ENCODE data around the gene KLHL5.

The KLHL5 gene

DNA sequence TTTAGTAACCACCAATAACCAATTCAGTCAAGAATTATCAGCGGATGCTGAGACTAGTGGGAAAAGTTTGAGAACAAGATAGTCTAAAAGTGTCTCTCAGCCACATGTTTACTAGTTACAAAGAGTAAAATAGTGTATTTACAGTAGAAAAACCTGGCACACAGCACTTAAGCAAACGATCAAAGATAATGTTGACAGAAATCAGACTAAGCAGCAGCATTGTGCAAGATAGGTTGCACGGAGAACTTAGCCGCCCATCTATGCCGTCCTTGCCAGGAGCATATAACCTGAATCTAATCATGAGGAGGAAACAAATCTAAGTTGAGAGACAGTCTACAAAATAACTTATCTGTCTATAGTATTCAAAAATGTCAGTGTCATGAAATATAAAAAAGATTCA lies 35.3 kb downstream of the KLHL5 start:
- Histone ChIP-seq H2AFZ (ENCODE audit: low read depth, low read length, severe bottlenecking) (no peak overlapping the region), H3K27ac (ENCODE audit: low read depth, low read length) (no peak overlapping the region), H3K4me2 (ENCODE audit: low read depth, low read length, poor library complexity, severe bottlenecking) (no peak overlapping the region), H3K9me2 (replicated peaks; ENCODE audit: insufficient read depth, low read length) (no peaks in the 10 kb centered on the region), H3F3A (ENCODE audit: insufficient read depth) (peaks cover 2% of the 10 kb centered on the region; the same call in 1 of the 2 replicates), H3K9me3 (ENCODE audit: insufficient read depth, low read length) (no peaks in the 10 kb centered on the region), H3K79me2 (ENCODE audit: insufficient read depth, low read length) (no peaks in the 10 kb centered on the region), H3K27me3 (ENCODE audit: low read length) (no peaks in the 10 kb centered on the region), H3K4me3 (ENCODE audit: insufficient read depth, low read length, poor library complexity, severe bottlenecking) (no peak overlapping the region), H4K20me1 (ENCODE audit: low read depth, low read length) (no peaks in the 10 kb centered on the region), H3K9ac (ENCODE audit: low read length) (no peak overlapping the region), H3K36me3 (ENCODE audit: low read length) (no peaks in the 10 kb centered on the region)
- TF ChIP-seq EZH2phosphoT487 (conservative IDR thresholded peaks at IDR 0.05; ENCODE audit: low read length) = no peak
- TF ChIP-seq CTCF (IDR thresholded peaks at IDR 0.05; ENCODE audit: insufficient read depth, low read length, poor library complexity, severe bottlenecking) = no peak

- H4K20me1 ChIP-seq (ENCODE audit: low read depth, low read length) = no peaks in the 10 kb centered on the region
- TF ChIP-seq EZH2phosphoT487 (conservative IDR thresholded peaks at IDR 0.05; ENCODE audit: low read length) (no peak), CTCF (IDR thresholded peaks at IDR 0.05; ENCODE audit: insufficient read depth, low read length, poor library complexity, severe bottlenecking) (no peak)
- no peaks in the 10 kb centered on the region for H3K27me3 ChIP-seq (ENCODE audit: low read length)
- no peak overlapping the region for H3K9ac ChIP-seq (ENCODE audit: low read length)
- no peaks in the 10 kb centered on the region for H3K9me3 ChIP-seq (ENCODE audit: insufficient read depth, low read length)
- no peak overlapping the region for H3K4me3 ChIP-seq (ENCODE audit: insufficient read depth, low read length, poor library complexity, severe bottlenecking)
- no peak overlapping the region for H3K4me2 ChIP-seq (ENCODE audit: low read depth, low read length, poor library complexity, severe bottlenecking)
- H3F3A ChIP-seq (ENCODE audit: insufficient read depth) = no peaks in the 10 kb centered on the region; the same call in 1 of the 2 replicates
- 0 out of 2 replicates have a peak, but pooled peaks cover 6% of the 10 kb centered on the region for H3K36me3 ChIP-seq (ENCODE audit: low read length)
- no peak overlapping the region for H3K27ac ChIP-seq (ENCODE audit: low read depth, low read length)
- no peak overlapping the region for H2AFZ ChIP-seq (ENCODE audit: low read depth, low read length, severe bottlenecking)
- no peaks in the 10 kb centered on the region for H3K9me2 ChIP-seq (replicated peaks; ENCODE audit: insufficient read depth, low read length)
- H3K79me2 ChIP-seq (ENCODE audit: insufficient read depth, low read length) = no peaks in the 10 kb centered on the region
These were observed 40.3 kb downstream of the KLHL5 start for GRCh38 chr4:39102297-39102696.

DNA sequence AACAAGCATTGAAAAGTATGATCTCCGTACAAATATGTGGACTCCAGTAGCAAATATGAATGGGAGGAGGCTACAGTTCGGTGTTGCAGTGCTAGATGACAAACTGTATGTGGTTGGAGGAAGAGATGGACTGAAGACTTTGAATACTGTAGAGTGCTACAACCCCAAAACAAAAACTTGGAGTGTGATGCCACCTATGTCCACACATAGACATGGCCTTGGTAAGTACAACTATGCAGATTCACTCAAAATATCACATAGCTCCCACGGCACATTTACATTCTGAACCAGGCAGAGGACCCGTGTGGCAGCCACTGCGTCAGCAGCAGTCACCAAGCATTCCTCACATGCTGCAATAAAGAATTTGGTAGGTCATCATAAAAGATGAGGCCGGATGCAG lies 41.3 kb downstream of the KLHL5 start:
- no peaks in the 10 kb centered on the region for H3K9me3 ChIP-seq (ENCODE audit: insufficient read depth, low read length)
- H3K36me3 ChIP-seq (ENCODE audit: low read length) = 0 out of 2 replicates have a peak, but pooled peaks cover 6% of the 10 kb centered on the region
- no peaks in the 10 kb centered on the region for H4K20me1 ChIP-seq (ENCODE audit: low read depth, low read length)
- no peak overlapping the region for H2AFZ ChIP-seq (ENCODE audit: low read depth, low read length, severe bottlenecking)
- no peak overlapping the region for H3K4me3 ChIP-seq (ENCODE audit: insufficient read depth, low read length, poor library complexity, severe bottlenecking)
- no peaks in the 10 kb centered on the region for H3K27me3 ChIP-seq (ENCODE audit: low read length)
- H3K9ac ChIP-seq (ENCODE audit: low read length) = no peak overlapping the region
- H3F3A ChIP-seq (ENCODE audit: insufficient read depth) = no peaks in the 10 kb centered on the region; the same call in 1 of the 2 replicates
- H3K79me2 ChIP-seq (ENCODE audit: insufficient read depth, low read length) = no peaks in the 10 kb centered on the region
- H3K4me2 ChIP-seq (ENCODE audit: low read depth, low read length, poor library complexity, severe bottlenecking) = no peak overlapping the region
- H3K9me2 ChIP-seq (replicated peaks; ENCODE audit: insufficient read depth, low read length) = no peaks in the 10 kb centered on the region
- no peak overlapping the region for H3K27ac ChIP-seq (ENCODE audit: low read depth, low read length)
- TF ChIP-seq CTCF (IDR thresholded peaks at IDR 0.05; ENCODE audit: insufficient read depth, low read length, poor library complexity, severe bottlenecking) (no peak), EZH2phosphoT487 (conservative IDR thresholded peaks at IDR 0.05; ENCODE audit: low read length) (no peak)
